Body of pancreas (tissue), 4 donors: ENCODE measurements around the gene RNGTT. TPM values are rescaled to one million over a fixed set of nuclear protein-coding genes. Genes with fewer than 3 reads are reported as not detected.

Experiments used
- ATAC-seq: fragments of 150-250 bp; one replicate; pipeline ENCODE4 v1.9.1; 2016
- DNase-seq, 4 donors: peaks; one replicate each; pipeline ENCODE4 v3.0.0-alpha.2; 2019
- H3K27ac ChIP-seq, 4 donors: fragments of 200-600 bp; sonication (generic); 1 replicate in 3 of 4; 2 replicates in 1 of 4; pipeline versions ENCODE4 v1.5.1 to v1.6.1; 2016 to 2019; ENCODE audit warnings: mild to moderate bottlenecking in 1 of 4, mixed read lengths in 1 of 4, moderate library complexity in 1 of 4
- H3K27me3 ChIP-seq, 2 donors: fragments of 200-600 bp; sonication (generic); one replicate each; pipeline ENCODE4 v1.6.0; 2016; ENCODE audit warnings: mild to moderate bottlenecking in 1 of 2
- H3K36me3 ChIP-seq, 2 donors: fragments of 200-600 bp; sonication (generic); replicated peaks in 1 of 2; 2 replicates each; pipeline ENCODE4 v1.5.1; 2016; ENCODE audit warnings: low read depth in 2 of 2; ENCODE audit not compliant: insufficient read depth in 1 of 2
- H3K4me1 ChIP-seq: fragments of 200-600 bp; sonication (generic); one replicate; pipeline ENCODE4 v1.6.0; 2016
- H3K4me3 ChIP-seq, 2 donors: fragments of 200-600 bp; sonication (generic); 1 replicate in 1 of 2; 2 replicates in 1 of 2; pipeline ENCODE4 v1.5.1; 2016 to 2019
- H3K9me3 ChIP-seq, 3 donors: fragments of 200-600 bp; sonication (generic); 1 replicate in 2 of 3; 2 replicates in 1 of 3; pipeline ENCODE4 v1.5.1; 2016
- CTCF ChIP-seq, 7 experiments: fragments of 450-650 bp in 4 of 7; fragments of 200-600 bp in 3 of 7; sonication (generic) in 3 of 7; IDR thresholded peaks; one replicate each; pipeline ENCODE4 v1.5.1; 2016 to 2019; ENCODE audit warnings: antibody characterized with exemption in 7 of 7
- POLR2A ChIP-seq, 3 donors: fragments of 450-650 bp; IDR thresholded peaks; one replicate each; pipeline ENCODE4 v1.6.1; 2016; ENCODE audit warnings: antibody characterized with exemption in 3 of 3, mild to moderate bottlenecking in 2 of 3
- WGBS, 2 donors: methylation state at CpG; one replicate each; pipeline ENCODE4 v1.1.5; 2017; 5-methylcytosine and 5-hydroxymethylcytosine counted together
- intact Hi-C: fragments of 100-400 bp; cut with DNase I; formaldehyde crosslinking; loops from one replicate; pipeline ENCODE4 v1.15.1; 2023
- total RNA-seq, 2 donors: library from RNA; depleted of rRNA; stranded (reverse); fragments of >200 nt; gene quantifications; one replicate each; pipeline ENCODE4 v1.1.0, GENCODE V29; 2016

RNGTT gene
- total RNA-seq, 2 donors from 2014 or later = 9.9 to 15.2 TPM

DNA sequence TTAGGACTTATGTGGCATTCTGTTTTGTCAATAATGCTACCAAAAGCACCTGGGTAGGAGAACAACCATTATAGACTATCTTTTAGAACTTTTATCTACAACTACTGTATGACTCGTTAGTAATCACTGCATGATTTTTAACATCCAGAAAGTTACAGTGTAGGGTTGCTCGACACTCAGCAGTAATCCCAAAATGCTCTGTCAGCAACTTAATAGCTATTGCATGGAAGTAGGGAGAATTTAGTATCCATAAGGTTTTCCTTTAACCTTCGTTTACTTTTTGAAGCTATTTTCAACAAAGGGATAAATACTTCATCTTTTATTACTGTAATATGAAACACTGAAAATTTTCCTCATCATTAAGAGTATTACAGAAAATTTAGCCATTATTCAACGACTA, 309.5 kb downstream of the RNGTT start:
- no peaks in the 10 kb centered on the region for H3K9me3 ChIP-seq
- DNase-seq (no peak), ATAC-seq (no peak)
- H3K27me3 ChIP-seq = no peaks in the 10 kb centered on the region
- H3K36me3 ChIP-seq = no peaks in the 10 kb centered on the region
- no peak for TF ChIP-seq POLR2A (IDR thresholded peaks at IDR 0.05)
- no peak for TF ChIP-seq CTCF (IDR thresholded peaks at IDR 0.05)
- intact Hi-C loops = no loop called here
- H3K4me1 ChIP-seq = no peaks in the 10 kb centered on the region
- 85 to 86% methylated on average over 4 of the region's 4 CpGs for WGBS, 2 donors
- H3K4me3 ChIP-seq = no peak overlapping the region
- no peak overlapping the region for H3K27ac ChIP-seq

- intact Hi-C loops = no loop called here
- no peaks in the 10 kb centered on the region for H3K9me3 ChIP-seq
Observed at GRCh38 chr6:88651400-88651799, 312.0 kb downstream of the RNGTT start.

DNA sequence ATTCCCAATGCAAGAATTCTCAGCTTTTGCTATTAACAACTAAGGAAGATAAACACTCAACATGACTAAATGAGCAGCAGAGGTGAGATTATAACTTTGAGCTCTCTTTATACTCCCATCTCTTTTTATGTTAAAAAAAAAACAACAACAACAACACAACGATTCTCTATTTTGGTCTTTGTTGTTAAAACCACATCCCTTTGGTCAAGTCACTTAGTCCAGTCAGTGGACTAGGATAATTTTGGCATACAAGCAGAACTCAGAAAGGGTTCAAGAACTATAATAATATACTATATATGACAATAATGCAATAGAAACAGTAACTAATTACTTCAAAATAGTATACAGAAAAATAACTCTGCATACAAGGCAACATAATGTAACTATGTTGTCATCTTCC, 312.4 kb downstream of the RNGTT start:
- no peaks in the 10 kb centered on the region for H3K27me3 ChIP-seq
- 42 to 80% methylated on average over 1 of the region's 1 CpG for WGBS, 2 donors
- no peak for DNase-seq
- ATAC-seq = no peak
- no peaks in the 10 kb centered on the region for H3K9me3 ChIP-seq
- H3K4me1 ChIP-seq = no peaks in the 10 kb centered on the region
- intact Hi-C loops = no loop called here
- no peak overlapping the region for H3K27ac ChIP-seq
- no peak for TF ChIP-seq CTCF (IDR thresholded peaks at IDR 0.05)
- no peak for TF ChIP-seq POLR2A (IDR thresholded peaks at IDR 0.05)
- no peak overlapping the region for H3K4me3 ChIP-seq
- H3K36me3 ChIP-seq = no peaks in the 10 kb centered on the region

More at GRCh38 chr6:88651400-88651799, 312.0 kb downstream of the RNGTT start:
- H3K4me3 ChIP-seq = no peak overlapping the region
- no peaks in the 10 kb centered on the region for H3K4me1 ChIP-seq
- ATAC-seq (no peak), DNase-seq (no peak)
- no peak for TF ChIP-seq CTCF (IDR thresholded peaks at IDR 0.05)
- TF ChIP-seq POLR2A (IDR thresholded peaks at IDR 0.05) = no peak
- no peak overlapping the region for H3K27ac ChIP-seq
- no peaks in the 10 kb centered on the region for H3K27me3 ChIP-seq
- H3K36me3 ChIP-seq = no peaks in the 10 kb centered on the region

DNA sequence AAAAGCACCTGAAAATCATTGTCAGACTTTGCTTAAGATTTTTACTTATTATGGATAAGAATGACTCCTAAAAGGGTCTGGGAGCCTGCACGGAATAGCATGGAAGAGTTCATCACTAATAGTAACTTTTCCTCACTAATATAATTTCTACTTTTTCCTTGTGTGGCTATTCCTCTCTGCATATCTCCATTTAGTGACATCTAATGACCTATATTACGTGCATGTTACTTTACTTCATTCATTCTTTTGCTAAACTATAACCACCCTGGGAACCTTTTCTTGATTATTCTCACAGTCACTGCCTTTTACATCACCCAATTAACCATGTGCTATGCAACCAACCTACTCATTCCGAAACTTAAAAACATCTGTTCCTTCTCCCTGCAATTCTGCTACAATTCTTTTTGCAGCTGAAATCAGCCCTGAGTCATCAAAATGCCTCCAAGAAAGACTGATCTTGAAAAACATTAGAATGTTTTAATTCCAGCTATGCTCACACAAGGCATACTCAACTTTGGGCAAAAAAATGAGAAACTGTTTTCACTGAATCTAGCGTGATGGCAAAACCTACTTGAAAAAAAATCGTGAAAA, 313.3 kb downstream of the RNGTT start:
- H3K36me3 ChIP-seq = no peaks in the 10 kb centered on the region
- no peak for ATAC-seq

More for the DNA sequence above, 313.3 kb downstream of the RNGTT start:
- Histone ChIP-seq H3K4me1 (no peaks in the 10 kb centered on the region), H3K27me3 (no peaks in the 10 kb centered on the region), H3K9me3 (no peaks in the 10 kb centered on the region), H3K27ac (no peak overlapping the region), H3K4me3 (no peak overlapping the region)
- TF ChIP-seq CTCF (IDR thresholded peaks at IDR 0.05) = no peak
- TF ChIP-seq POLR2A (IDR thresholded peaks at IDR 0.05) = no peak
- intact Hi-C loops = no loop called here
- DNase-seq = no peak
- WGBS, 2 donors = 68 to 81% methylated on average over 5 of the region's 5 CpGs
